HG02938 (cell line): ENCODE measurements around the gene SP3.
A peak's percentile ranks its signal among the peaks of the same experiment; 100 is the strongest.

ENCODE experiments used
- ATAC-seq: cut with Tn5 transposase; IDR thresholded peaks from one replicate; pipeline ENCODE4 v1.9.1; 2021; ENCODE audit warnings: mild to moderate bottlenecking, moderate library complexity; ENCODE audit not compliant: unreplicated experiment

Gene SP3

DNA sequence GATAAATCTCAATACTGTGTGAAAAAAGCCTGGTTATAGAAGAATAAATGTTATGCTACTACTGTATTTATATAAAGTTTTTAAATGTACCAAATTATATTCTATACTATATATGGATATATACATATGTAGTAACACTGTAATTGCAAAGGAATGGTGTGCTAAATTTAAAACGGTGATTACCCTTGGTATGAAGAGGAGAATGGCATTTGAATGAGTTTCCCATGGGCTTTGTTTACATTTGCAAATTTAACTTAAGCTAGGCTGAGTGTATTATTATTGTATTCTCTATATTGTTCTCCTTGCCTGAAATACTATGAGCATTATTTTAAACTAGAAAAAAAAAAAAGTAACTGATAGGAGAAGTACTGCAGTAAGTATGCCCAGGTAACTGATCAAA, 4.7 kb upstream of the SP3 start:
- ATAC-seq: no peak

DNA sequence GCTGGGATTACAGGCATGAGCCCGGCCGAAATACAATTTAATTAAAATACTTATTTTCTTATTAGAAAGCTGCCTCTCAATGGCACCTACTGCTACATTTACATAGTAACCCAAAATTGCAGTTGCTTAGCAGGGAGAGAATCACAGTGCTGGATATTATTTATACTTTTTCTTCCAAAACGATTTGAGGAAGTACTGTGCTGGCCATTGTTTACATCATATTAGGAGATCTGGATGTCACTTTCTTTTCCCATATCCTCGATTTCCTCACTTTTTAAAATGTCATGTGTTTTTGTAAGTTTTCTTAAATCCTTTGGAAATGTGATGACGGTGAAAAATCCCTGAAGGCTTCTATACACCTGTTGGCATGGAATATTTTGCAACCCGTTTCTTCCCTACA, 3.4 kb upstream of the SP3 start:
- ATAC-seq: no peak

DNA sequence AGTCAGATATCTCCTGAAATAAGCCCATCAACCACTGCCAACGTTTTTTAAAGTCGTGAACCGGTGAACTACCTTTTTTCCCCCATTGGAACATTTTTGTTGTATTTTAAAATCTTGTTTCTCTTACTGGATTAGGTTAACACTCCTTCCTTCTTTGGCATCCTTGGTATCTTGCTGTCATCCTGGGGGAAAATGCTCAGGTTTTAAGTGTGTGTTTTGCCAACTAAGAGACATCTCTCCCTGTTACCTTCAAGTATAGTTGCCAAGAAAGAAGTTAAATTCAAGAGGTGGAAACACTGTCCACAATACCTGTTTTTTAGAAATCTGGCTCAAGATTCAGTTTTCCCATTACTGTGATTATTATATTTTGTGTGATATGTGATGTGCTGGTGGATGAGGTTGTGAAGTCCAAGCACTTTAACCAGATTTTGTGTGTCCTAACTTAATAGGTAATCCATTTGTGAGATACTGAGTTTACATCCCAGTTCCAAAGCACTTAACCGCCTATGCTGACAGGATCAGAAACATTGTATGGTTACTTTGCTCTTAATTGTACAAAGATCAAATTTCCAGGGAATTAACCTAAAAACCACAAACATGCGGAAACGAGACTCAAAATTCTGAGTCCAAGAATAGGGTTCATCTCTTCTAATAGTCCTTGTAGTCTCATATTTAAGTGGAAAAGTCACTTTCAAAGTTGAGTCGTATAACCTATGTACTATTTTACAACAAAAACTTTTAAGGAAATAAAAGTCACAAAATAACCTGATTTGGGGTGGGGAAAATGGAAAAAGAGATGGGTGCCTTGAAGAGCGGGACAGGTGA, 1.3 kb upstream of the SP3 start:
- ATAC-seq: no peak

DNA sequence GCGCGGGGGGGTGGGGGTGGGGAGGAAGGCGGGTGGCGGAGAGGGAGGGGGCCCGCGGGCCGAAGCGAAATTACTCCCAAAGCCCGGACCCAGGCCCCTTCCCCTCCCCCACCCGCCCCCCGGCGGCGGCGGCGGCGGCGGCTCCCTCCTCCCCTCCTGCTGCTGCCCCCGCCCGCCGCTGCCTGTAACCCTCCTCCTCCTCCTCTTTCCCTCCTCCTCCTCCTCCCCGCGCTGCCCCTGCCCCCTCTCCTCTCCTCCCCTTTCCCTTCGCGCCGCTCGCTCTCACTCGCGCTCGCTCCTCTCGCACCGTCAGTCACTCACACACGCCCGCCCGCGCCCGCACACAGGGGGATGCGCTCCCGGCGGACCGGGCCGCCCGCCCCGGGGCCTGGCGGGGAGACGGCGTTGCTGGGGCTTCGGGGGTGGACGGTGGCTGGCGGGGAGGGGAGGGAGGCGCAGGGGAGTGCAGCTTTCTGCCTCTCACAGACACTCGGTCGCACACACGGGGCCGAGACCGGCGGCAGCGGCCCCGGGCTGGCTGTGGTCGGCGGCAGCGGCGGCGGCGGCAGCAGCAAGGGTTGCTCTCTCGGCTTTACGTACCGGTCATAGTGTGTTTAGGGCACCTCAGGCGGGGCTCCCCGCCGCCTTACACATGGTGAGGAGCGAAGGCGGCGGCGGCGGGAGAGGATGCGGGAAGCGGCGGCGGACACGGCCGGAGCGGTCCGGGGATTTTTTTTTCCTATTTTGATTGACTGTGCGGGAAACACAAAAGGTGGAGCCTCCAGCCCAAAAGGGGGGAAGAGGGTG, 405 bp downstream of the SP3 start:
- peak; percentile 20 for ATAC-seq

DNA sequence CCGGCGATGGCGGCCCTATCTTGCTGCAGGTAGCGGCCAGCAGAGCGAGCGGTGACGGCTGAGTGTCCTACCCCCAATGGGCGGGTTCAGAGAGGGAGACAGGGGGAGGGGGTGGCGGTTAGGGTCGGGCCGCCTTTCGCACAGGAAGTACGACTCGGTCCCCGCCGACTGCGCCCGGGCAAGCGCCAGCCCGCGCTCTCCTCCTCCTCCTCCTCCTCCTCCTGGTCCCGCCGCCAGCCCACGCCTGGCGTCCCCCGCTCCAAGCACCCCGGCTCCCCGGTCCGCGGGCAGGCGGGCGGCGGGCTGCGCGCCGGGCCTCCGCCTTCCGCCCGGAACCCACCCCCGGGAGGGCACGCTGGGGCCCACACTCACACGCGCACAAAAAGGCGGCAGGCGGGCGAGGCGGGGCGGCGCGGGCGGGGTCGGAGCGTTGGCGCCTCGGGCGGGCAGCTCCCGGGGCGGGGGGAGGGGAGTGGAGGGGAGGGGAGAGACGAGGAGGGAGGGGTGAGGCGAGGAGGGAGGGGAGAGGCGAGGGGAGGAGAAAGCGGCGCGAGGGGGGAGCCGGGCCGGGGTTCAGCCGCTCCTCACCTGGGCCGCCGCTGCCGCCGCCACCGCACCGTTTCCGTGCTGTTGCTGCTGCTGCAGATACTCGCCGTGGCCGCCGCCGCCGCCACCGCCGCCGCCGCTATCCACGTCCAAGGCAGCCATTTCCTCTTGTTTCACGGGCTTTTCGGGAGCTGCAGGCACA, 1.2 kb downstream of the SP3 start:
- ATAC-seq: peak; percentile 46

DNA sequence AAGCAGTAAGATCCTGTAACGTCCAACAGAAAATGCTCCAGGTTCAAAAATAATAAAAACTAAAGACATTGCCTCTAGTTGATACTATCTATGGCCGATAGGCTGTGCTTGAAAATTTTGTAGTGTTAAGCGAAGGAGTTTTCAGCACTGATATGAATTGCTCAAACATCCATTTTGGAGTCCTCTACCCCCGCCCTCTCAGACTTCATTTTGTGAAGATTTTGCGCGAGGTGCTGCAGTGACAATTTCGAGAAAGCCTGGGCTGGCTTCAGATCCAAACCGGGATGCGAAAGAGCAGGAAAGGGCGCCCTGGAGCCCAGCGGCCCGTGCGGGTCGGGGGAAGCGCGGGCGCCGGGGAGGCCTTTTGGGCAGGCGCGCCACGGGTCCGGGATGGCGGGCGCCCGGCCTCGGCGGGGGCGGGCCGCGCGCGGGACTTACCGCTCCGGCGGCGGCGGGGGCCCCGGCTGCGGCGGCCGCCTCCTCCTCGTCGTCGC, 1.8 kb downstream of the SP3 start:
- ATAC-seq: peak; percentile 25

DNA sequence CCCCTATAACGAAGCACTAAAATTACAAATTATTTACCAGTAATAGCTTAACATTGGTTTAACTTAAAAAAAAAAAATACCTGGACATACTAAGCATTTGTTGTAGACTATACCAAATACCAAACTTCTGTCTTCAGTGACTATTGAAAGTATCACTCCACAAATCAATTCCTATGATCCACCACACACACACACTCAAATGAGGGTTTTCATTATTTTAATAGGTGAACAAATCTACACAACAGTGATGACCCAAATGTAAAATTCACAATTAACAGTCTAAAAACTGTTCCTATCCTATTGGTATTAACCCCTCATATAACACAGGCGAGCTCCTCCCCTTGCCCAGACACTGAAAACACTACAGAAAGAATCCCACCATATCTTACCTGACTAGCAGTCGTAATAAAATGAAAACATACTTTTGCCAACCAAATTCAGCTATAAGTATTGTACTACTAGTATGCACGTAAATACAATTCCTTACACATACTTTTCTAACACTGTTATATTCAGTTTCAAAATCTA, 2.5 kb downstream of the SP3 start:
- ATAC-seq: no peak

DNA sequence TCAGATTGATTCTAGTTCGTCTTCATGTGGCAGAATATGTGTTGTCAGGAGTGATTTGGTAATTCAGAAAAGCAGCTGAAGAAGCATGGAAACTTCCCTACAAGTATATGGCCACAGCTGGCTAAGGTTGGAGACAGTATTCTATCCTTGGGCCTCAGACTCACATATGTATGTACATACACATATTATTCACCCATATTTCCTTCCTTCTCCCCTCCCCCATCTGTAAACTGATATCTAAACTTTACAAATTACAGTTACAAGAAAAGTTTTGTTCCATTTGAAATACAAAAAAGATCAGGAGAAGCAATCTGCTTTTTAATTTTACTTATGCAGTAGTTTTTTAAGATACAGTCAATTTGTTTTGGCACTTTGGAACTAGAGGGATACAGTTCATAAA, 3.1 kb downstream of the SP3 start:
- no peak for ATAC-seq

DNA sequence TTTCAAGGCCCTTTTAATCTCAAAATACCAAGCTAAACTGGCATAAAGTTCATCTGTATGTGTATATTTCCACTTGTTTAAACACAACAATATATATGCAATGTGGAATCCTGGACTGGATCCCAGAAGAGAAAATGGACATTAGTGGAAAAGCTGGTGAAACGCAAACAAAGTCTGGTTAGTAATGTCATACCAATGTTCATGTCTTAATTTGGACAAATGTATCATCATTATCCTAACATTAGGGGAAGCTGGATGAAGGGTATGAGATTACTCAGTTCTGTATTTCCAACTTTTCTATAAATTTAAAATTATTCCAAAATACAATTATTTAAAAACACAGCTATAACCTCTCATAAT, 3.8 kb downstream of the SP3 start:
- no peak for ATAC-seq

DNA sequence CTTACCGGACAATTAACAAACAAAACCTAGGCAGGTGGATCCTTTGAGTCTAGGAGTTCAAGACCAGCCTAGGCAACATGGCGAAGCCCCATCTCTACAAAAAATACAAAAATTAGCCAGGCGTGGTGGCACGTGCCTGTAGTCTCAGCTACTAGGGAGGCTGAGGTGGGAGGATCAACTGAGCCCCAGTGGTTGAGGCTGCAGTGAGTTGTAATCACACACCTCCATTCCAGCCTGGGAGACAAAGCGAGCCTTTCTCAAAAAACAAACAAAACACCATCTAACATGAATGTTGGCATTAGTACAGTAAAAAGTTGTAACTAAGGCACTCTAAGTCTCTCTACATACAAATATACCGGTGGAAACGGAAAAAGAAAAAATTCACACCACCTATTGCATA, 5.3 kb downstream of the SP3 start:
- ATAC-seq: no peak

DNA sequence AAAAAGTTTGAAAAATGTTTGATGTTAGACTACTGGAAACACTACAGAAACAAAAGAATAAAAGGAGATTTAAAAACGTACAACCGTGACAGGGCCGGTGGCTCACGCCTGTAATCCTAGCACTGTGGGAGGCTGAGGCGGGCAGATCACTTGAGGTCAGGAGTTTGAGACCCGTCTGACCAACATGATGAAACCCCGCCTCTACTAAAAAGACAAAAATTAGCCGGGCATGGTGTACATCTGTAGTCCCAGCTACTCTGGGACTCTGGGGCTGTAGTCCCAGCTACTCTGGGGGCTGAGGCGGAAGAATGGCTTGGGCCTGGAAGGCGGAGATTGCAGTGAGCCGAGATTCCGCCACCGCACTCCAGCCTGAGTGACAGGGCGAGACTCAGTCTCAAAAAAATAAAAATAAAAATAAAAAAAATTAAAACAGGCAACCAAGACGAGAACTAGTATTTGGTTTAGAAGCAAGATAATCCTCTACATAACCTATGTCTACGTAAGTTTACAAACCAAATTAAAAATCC, 5.8 kb downstream of the SP3 start:
- no peak for ATAC-seq

DNA sequence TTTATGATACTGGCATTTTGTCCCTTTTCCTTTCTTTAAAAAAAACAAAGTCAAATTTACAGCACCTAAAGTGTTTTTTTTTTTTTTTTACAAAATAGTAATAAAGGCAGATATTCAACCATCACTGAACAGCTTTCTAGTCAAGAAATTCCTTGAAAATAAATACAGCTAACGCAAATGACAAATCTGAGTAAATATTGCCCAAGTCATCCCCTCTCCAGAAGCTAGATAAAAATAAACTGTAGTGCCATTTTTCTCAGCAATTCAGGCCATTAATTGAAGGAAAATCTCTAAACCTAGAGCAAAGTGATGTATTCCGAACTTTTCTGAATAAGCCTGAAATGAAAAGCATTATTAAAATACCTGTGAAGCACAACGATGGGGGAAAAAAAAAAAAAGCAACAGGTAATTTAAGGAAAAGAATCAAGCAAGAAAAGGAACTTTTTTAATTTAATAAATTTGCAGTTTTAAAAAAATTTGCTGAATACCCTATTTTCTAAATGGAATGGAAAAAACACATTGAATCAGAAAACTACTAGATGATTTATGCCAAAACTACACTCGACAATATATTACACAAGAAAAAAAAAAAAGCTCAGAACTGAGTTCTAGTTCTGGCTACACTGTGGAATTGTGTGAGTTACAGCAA, 6.9 kb downstream of the SP3 start:
- no peak for ATAC-seq

DNA sequence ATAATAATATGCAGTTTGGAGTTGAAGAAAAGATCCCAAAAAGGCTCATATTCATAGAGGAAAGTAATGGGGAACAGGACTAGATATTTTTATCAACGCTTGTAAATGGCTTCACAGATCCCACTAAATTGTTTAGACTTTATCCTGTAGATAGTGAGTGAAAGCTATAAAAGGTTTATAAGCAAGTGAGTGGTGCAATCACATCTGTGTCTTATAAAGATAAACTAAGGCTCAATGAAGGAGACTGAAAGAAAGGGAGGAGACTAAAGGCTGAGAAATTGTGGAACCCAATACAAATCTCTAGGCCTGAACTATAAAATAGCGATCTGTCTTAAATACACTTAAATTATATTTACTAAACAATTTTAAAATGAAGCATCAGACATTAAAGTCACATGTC, 7.7 kb downstream of the SP3 start:
- ATAC-seq: no peak

DNA sequence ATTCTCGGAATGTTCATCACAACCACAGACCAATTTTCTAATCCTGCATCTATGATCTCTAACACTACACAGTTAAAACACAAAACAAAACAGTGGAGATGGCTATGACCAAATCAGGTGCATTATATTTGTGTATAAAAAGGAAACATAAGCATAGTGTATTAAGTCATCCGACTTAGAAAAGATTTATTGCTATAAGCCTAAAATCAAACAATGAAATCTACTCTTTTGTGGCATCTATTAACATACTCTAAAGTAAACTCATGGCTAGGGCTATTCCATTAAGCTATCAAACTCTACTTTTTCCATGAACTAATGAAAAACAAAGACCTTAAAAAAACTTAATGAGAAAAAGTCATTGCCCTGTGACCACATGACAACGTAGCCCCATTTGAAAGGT, 8.7 kb downstream of the SP3 start:
- no peak for ATAC-seq

DNA sequence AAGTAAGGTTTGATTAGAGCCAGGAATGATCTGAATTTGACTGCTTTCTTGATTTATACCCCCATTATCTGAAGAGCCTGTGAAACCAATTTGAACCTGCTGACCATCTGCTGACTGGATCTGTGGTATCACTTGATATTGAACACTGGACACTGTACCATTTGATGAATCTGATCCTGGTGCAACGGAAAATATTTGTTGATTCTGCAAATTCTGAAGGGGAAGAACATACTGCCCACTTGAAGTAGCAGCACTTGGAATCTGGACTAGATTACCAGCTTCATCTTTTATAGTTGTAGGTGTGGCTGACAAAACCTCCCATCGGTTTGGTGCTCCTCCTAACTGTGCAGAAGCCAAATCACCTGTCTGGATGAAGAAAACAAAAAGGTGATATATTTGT, 9.3 kb downstream of the SP3 start:
- ATAC-seq: no peak

DNA sequence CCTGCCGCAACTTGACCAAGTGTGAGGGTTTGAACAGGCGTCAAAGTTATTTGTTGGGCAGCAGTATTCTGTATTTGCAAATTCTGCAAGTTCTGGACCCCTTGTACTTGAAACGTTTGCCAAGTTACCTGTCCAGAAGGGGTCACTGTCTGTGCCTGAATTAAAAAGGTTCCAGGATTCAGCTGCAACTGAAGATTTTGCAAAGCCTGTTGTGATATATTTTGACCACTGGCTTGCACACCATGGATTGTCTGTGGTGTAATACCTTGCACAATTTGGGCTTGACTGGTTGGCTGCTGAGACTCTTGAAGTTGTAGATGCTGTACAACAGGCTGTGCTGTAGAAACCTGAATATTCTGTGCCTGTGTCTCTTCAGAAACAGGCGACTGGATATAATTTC, 10.2 kb downstream of the SP3 start:
- no peak for ATAC-seq

DNA sequence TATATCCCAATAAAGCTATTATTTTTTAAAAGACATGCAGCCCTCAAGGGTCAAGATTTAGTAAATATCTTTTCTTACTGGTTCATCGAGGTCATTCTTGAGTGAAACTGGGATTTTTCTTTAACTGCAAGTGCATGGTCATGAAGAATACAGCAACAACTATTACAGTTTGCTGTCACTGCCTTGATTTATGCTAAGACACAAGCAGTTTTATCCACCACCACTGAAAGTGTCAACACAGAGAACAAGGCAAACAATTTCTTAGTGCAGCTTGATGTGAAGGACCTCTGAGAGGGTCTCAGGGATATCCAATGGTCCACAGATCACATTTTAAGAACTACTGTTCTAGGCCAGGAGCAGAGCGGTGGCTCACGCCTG, 12.1 kb downstream of the SP3 start:
- ATAC-seq: no peak

DNA sequence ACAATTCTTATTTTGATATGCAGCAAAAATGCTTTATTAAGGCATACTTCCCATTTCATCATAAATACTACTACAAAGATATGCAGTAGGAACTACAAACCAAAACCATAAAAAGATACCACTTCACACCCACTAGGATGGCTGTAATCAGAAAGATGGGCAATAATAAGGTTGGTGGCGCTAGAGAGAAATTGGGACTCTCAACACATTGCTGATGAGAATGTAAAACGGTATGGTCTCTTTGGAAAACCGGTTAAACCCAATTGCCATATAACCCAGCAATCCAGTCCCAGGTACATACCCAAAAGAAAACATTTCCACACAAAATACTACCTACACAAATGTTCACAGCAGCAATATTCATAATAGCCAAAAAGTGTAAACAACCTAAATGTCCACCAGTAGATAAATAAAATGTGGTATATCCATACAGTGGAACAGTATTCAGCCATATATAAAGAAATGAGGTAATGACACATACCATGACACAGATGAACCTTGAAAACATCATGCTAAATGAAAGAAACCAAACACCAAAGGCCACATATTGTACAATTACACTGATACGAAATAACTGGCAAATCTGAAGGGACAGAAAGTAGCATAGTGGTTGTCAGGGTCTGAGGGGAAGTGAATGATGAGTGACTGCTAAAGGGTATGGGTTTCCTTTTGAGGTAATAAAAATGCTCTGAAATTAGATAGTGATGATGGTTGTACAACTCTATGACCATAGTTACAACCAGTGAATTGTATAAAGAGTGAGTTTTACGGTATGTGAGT, 12.7 kb downstream of the SP3 start:
- ATAC-seq: no peak

DNA sequence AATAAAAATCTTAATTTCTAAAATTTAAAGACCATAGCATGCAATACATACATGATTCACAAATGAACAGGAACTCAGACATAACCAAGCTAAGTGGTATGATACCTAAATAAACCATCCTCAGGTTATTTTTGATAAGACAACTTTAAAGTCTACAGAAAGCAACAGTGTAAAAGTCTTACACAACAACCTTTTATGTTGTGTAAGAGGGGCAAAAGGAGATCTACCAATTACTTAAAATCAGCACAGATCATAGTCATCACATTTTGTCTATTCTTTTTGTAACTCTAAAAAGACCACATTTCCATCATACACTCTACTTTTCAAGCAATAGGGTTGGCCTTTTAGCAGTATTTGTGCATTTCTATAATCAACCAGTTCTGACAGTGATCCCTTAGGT, 16.3 kb downstream of the SP3 start:
- ATAC-seq: no peak

DNA sequence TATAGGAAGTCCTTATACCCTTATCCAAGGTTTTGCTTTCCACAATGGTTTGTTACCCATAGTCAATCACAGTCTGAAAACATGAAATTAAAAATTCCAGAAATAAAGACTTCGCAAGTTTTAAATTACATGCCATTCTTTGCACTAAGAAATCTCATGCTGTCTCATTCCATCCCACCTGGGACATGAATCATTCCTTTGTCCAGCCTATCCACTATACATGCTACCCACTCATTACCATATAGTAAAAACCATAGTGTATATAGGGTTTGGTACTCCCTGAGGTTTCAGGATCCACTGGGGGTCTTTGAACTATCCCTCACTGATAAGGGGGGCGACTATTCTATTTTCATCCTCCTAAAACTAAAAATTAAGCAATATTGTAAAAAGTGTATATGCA, 17.0 kb downstream of the SP3 start:
- no peak for ATAC-seq
